Natural killer cell (primary cell): ENCODE measurements around the gene TEAD4. TPM values are rescaled to one million over a fixed set of nuclear protein-coding genes. Genes with fewer than 3 reads are reported as not detected.

Experiments used
- ATAC-seq, 3 donors: fragments of 150-1000 bp in 2 of 3; fragments of 200-7000 bp in 1 of 3; cut with Tn5 transposase; 1 replicate in 1 of 3; 2 replicates in 2 of 3; pipeline ENCODE4 v1.10.0; 2021; ENCODE audit warnings: mild to moderate bottlenecking in 2 of 3, moderate library complexity in 2 of 3
- DNase-seq, 2 donors: peaks; one replicate each; pipeline versions ENCODE4 v3.0.0 to v3.0.0-alpha.2; 2013 to 2021; ENCODE audit warnings: mixed read lengths in 1 of 2
- H3K27ac ChIP-seq: one replicate; pipeline ENCODE4 v1.5.1; 2013; ENCODE audit warnings: mild to moderate bottlenecking, low read length
- H3K27me3 ChIP-seq: one replicate; pipeline ENCODE4 v1.6.1; 2013; ENCODE audit warnings: low read length; ENCODE audit not compliant: control insufficient read depth, insufficient read depth
- H3K36me3 ChIP-seq: one replicate; pipeline ENCODE4 v1.6.1; 2013; ENCODE audit warnings: low read length; ENCODE audit not compliant: control insufficient read depth, insufficient read depth
- H3K4me1 ChIP-seq: one replicate; pipeline ENCODE4 v1.6.1; 2013; ENCODE audit warnings: low read length; ENCODE audit not compliant: control insufficient read depth, insufficient read depth
- H3K4me3 ChIP-seq: one replicate; pipeline ENCODE4 v1.5.1; 2013; ENCODE audit warnings: low read length
- H3K9me3 ChIP-seq: one replicate; pipeline ENCODE4 v1.6.1; 2013; ENCODE audit warnings: low read length; ENCODE audit not compliant: control insufficient read depth, insufficient read depth
- H3K27ac Mint-ChIP-seq, 2 donors: one replicate each; pipeline ENCODE4 v1.8.0; 2022; ENCODE audit warnings: mild to moderate bottlenecking in 2 of 2, mixed read lengths in 2 of 2, moderate library complexity in 1 of 2
- H3K27me3 Mint-ChIP-seq, 2 donors: one replicate each; pipeline ENCODE4 v1.8.0; 2022; ENCODE audit warnings: low read depth in 2 of 2, mixed read lengths in 2 of 2
- H3K36me3 Mint-ChIP-seq: one replicate; pipeline ENCODE4 v1.8.0; 2022; ENCODE audit warnings: mixed read lengths
- H3K4me1 Mint-ChIP-seq, 2 donors: one replicate each; pipeline ENCODE4 v1.8.0; 2022; ENCODE audit warnings: mixed read lengths in 2 of 2
- H3K4me3 Mint-ChIP-seq: one replicate; pipeline ENCODE4 v1.8.0; 2022; ENCODE audit warnings: mild to moderate bottlenecking, moderate library complexity, mixed read lengths
- H3K9me3 Mint-ChIP-seq, 2 donors: one replicate each; pipeline ENCODE4 v1.8.0; 2022; ENCODE audit warnings: mixed read lengths in 2 of 2
- WGBS: methylation state at CpG from one replicate; pipeline ENCODE4 v1.1.7; 2013; ENCODE audit warnings: missing lambda C conversion rate; ENCODE audit not compliant: insufficient coverage; 5-methylcytosine and 5-hydroxymethylcytosine counted together
- intact Hi-C: fragments of 100-400 bp; cut with micrococcal nuclease; formaldehyde crosslinking; loops from one replicate; pipeline ENCODE4 v1.14.2; 2022
- total RNA-seq, 4 donors: library from RNA; stranded (reverse); fragments of 120-200 nt in 1 of 4; gene quantifications; one replicate each; pipeline versions ENCODE4 v1.2.3 to v1.2.4, GENCODE V29; 2013 to 2022
- TF ChIP-seq, protein P1 (sequence below): fragments of 200-600 bp; IDR thresholded peaks from one replicate; pipeline ENCODE4 v1.8.0; 2022; ENCODE audit warnings: antibody characterized with exemption

TEAD4 gene
- total RNA-seq, 3 donors from 2014 or later (not counting 1 experiment from before 2014, with no cell fraction given), result not detected

DNA sequence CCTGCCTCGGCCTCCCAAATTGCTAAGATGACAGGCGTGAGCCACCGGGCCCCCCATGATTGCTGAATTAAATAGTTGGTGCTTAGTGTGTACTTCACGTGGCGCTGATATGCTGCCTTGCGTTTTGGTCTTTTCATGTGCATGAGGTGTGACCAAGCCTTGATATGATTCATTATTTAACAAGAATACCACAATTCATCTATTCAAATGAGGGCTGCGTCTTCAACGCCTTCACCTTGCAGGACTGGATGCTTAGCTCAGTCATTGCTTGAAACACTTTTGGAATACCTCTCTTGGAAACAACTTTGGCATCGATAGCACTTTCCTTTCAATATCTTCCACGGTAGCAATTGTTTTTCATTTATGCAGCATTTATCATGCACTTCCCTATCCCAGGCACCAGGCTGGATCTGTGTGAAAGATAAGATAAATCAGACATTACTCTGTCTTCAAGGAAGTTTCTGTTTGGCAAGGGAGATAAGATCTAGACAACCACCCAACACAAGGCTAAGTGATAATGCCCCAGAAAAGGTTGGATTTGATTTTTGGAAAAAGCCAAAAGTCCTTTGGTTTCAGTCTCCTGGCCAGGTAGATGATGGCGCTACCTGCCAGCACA lies 1.3 kb upstream of the TEAD4 start:
- WGBS, result 68% methylated on average over 11 of the region's 11 CpGs
- TF ChIP-seq, protein P1, sequence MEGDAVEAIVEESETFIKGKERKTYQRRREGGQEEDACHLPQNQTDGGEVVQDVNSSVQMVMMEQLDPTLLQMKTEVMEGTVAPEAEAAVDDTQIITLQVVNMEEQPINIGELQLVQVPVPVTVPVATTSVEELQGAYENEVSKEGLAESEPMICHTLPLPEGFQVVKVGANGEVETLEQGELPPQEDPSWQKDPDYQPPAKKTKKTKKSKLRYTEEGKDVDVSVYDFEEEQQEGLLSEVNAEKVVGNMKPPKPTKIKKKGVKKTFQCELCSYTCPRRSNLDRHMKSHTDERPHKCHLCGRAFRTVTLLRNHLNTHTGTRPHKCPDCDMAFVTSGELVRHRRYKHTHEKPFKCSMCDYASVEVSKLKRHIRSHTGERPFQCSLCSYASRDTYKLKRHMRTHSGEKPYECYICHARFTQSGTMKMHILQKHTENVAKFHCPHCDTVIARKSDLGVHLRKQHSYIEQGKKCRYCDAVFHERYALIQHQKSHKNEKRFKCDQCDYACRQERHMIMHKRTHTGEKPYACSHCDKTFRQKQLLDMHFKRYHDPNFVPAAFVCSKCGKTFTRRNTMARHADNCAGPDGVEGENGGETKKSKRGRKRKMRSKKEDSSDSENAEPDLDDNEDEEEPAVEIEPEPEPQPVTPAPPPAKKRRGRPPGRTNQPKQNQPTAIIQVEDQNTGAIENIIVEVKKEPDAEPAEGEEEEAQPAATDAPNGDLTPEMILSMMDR, result no peak
- peaks cover 4% of the 10 kb centered on the region for H3K27me3 ChIP-seq
- intact Hi-C loops, result no loop called here
- H3K4me1 ChIP-seq, result peaks cover 7% of the 10 kb centered on the region
- H3K36me3 ChIP-seq, result no peaks in the 10 kb centered on the region
- ATAC-seq (no peak), DNase-seq (no peak)
- H3K27ac ChIP-seq, result no peak overlapping the region
- Mint-ChIP-seq H3K27ac (no peak overlapping the region), H3K4me1 (peaks cover 0 to 6% of the 10 kb centered on the region in 2 donors), H3K36me3 (no peaks in the 10 kb centered on the region), H3K4me3 (no peak overlapping the region), H3K27me3 (peaks cover 39 to 46% of the 10 kb centered on the region in 2 donors), H3K9me3 (no peaks in the 10 kb centered on the region)
- no peak overlapping the region for H3K4me3 ChIP-seq
- H3K9me3 ChIP-seq, result no peaks in the 10 kb centered on the region

GRCh38 chr12:2958432-2959191 lies 585 bp upstream of the TEAD4 start:
- Mint-ChIP-seq H3K27me3 (peaks cover 46 to 53% of the 10 kb centered on the region in 2 donors), H3K4me1 (peaks cover 0 to 6% of the 10 kb centered on the region in 2 donors), H3K4me3 (peak overlapping the region; percentile 53), H3K9me3 (no peaks in the 10 kb centered on the region), H3K36me3 (no peaks in the 10 kb centered on the region), H3K27ac (no peak overlapping the region)
- intact Hi-C loops, result no loop called here
- ATAC-seq, result no peak
- Histone ChIP-seq H3K27me3 (peaks cover 4% of the 10 kb centered on the region), H3K36me3 (no peaks in the 10 kb centered on the region), H3K4me1 (peaks cover 7% of the 10 kb centered on the region), H3K4me3 (no peak overlapping the region), H3K27ac (no peak overlapping the region), H3K9me3 (no peaks in the 10 kb centered on the region)
- no peak for DNase-seq
- TF ChIP-seq, protein P1, result no peak
- WGBS, result 3% methylated on average over 48 of the region's 48 CpGs

GRCh38 chr12:2959505-2960389 lies 550 bp downstream of the TEAD4 start:
- no peak for ATAC-seq
- no peak overlapping the region for H3K4me3 ChIP-seq

More at GRCh38 chr12:2959505-2960389, 550 bp downstream of the TEAD4 start:
- H3K4me3 Mint-ChIP-seq, result peak overlapping the region; percentile 28
- no peak for DNase-seq
- intact Hi-C loops, result no loop called here
- no peaks in the 10 kb centered on the region for H3K9me3 Mint-ChIP-seq
- Histone ChIP-seq H3K36me3 (no peaks in the 10 kb centered on the region), H3K27me3 (peaks cover 4% of the 10 kb centered on the region), H3K4me1 (peaks cover 7% of the 10 kb centered on the region), H3K9me3 (no peaks in the 10 kb centered on the region), H3K27ac (no peak overlapping the region)
- no peak overlapping the region for H3K27ac Mint-ChIP-seq
- H3K27me3 Mint-ChIP-seq, result peaks cover 48 to 56% of the 10 kb centered on the region in 2 donors
- TF ChIP-seq, protein P1, result no peak
- WGBS, result 2% methylated on average over 104 of the region's 104 CpGs
- peaks cover 0 to 6% of the 10 kb centered on the region in 2 donors for H3K4me1 Mint-ChIP-seq
- H3K36me3 Mint-ChIP-seq, result no peaks in the 10 kb centered on the region
